ENCODE results near the gene AMMECR1L.

GRCh38 chr2:127844973-127845372 is 40.8 kb downstream of the AMMECR1L start:
- TF ChIP-seq EZH2 (IDR thresholded peaks at IDR 0.05; ENCODE audit: insufficient read depth, poor library complexity, severe bottlenecking) (no peak), EZH2phosphoT487 (IDR thresholded peaks at IDR 0.05; ENCODE audit: insufficient read depth, low read depth) (no peak)

Data from GM23248 (cell line).